SK-N-SH treated with all-trans-retinoic acid at 6 μM for 48 hours (cell line): ENCODE results near the gene SRGN.

ENCODE experiments used
- ATAC-seq: fragments of 200-7000 bp; cut with Tn5 transposase; 3 replicates; pipeline ENCODE4 v1.9.1; 2020; ENCODE audit warnings: mild to moderate bottlenecking, moderate library complexity
- ARNTL ChIP-seq: fragments of 450-650 bp; formaldehyde crosslinking; IDR thresholded peaks from 2 replicates; pipeline ENCODE4 v1.5.0; 2020; ENCODE audit warnings: low read depth, mild to moderate bottlenecking, moderate library complexity, borderline replicate concordance
- CREB5 ChIP-seq: fragments of 250-450 bp; sonication (Bioruptor Pico); IDR thresholded peaks from 2 replicates; pipeline ENCODE4 v1.5.1; 2020; ENCODE audit warnings: low read depth, mild to moderate bottlenecking, moderate library complexity
- CSDC2 ChIP-seq: fragments of 250-450 bp; sonication (Bioruptor Pico); IDR thresholded peaks from 2 replicates; pipeline ENCODE4 v1.5.0; 2020; ENCODE audit warnings: mild to moderate bottlenecking, moderate library complexity
- CSRNP3 ChIP-seq: fragments of 250-450 bp; sonication (Bioruptor Pico); IDR thresholded peaks from 2 replicates; pipeline ENCODE4 v1.5.1; 2021; ENCODE audit warnings: mild to moderate bottlenecking, moderate library complexity
- ESRRG ChIP-seq: fragments of 250-450 bp; sonication (Bioruptor Pico); IDR thresholded peaks from 2 replicates; pipeline ENCODE4 v1.6.1; 2021; ENCODE audit warnings: mild to moderate bottlenecking
- GLIS3 ChIP-seq: fragments of 250-450 bp; sonication (Bioruptor Pico); IDR thresholded peaks from 2 replicates; pipeline ENCODE4 v1.5.0; 2020; ENCODE audit warnings: mild to moderate bottlenecking, moderate library complexity
- OSR1 ChIP-seq: fragments of 250-450 bp; sonication (Bioruptor Pico); IDR thresholded peaks from 2 replicates; pipeline ENCODE4 v1.8.0; 2022; ENCODE audit warnings: moderate library complexity, mild to moderate bottlenecking, inconsistent platforms
- POU6F1 ChIP-seq: fragments of 250-450 bp; sonication (Bioruptor Pico); IDR thresholded peaks from 2 replicates; pipeline ENCODE4 v1.8.0; 2021; ENCODE audit warnings: low read depth, mild to moderate bottlenecking, moderate library complexity, borderline replicate concordance
- PPARA ChIP-seq: fragments of 250-450 bp; sonication (Bioruptor Pico); IDR thresholded peaks from 2 replicates; pipeline ENCODE4 v1.5.0; 2020; ENCODE audit warnings: mild to moderate bottlenecking, borderline replicate concordance
- RARB ChIP-seq: fragments of 250-450 bp; sonication (Bioruptor Pico); IDR thresholded peaks from 2 replicates; pipeline ENCODE4 v1.8.0; 2021; ENCODE audit warnings: mild to moderate bottlenecking, moderate library complexity
- SNAI2 ChIP-seq: fragments of 250-450 bp; sonication (Bioruptor Pico); IDR thresholded peaks from 2 replicates; pipeline ENCODE4 v1.5.0; 2020; ENCODE audit warnings: mild to moderate bottlenecking, moderate library complexity
- TSHZ2 ChIP-seq: fragments of 250-450 bp; sonication (Bioruptor Pico); IDR thresholded peaks from 2 replicates; pipeline ENCODE4 v1.5.0; 2020; ENCODE audit warnings: mild to moderate bottlenecking, moderate library complexity
- ZC3H10 ChIP-seq: fragments of 250-450 bp; sonication (Bioruptor Pico); IDR thresholded peaks from 2 replicates; pipeline ENCODE4 v1.5.1; 2021; ENCODE audit warnings: mild to moderate bottlenecking, moderate library complexity
- ZFP3 ChIP-seq: fragments of 250-450 bp; sonication (Bioruptor Pico); IDR thresholded peaks from 2 replicates; pipeline ENCODE4 v1.5.0; 2020; ENCODE audit warnings: mild to moderate bottlenecking, moderate library complexity
- ZFP30 ChIP-seq: fragments of 450-650 bp; formaldehyde crosslinking; IDR thresholded peaks from 2 replicates; pipeline ENCODE4 v1.5.0; 2022; ENCODE audit warnings: mild to moderate bottlenecking, moderate library complexity
- ZNF565 ChIP-seq: fragments of 450-650 bp; formaldehyde crosslinking; conservative IDR thresholded peaks from 2 replicates; pipeline ENCODE4 v1.5.0; 2020; ENCODE audit warnings: low read depth, mild to moderate bottlenecking, moderate library complexity
- TF ChIP-seq, protein P1 (sequence below): fragments of 250-450 bp; sonication (Bioruptor Pico); IDR thresholded peaks from 2 replicates; pipeline ENCODE4 v1.8.0; 2020; ENCODE audit warnings: mild to moderate bottlenecking, moderate library complexity, borderline replicate concordance

Gene SRGN

GRCh38 chr10:69102440-69102839 lies 14.5 kb downstream of the SRGN start:
- no peak for TF ChIP-seq CSRNP3 (CRISPR knock-in tag)
- ATAC-seq = no peak

GRCh38 chr10:69103784-69104183 lies 15.9 kb downstream of the SRGN start:
- no peak for ATAC-seq
- TF ChIP-seq PPARA (CRISPR knock-in tag) = no peak
- TF ChIP-seq POU6F1 = no peak
- TF ChIP-seq CSRNP3 (CRISPR knock-in tag) = no peak
- TF ChIP-seq GLIS3 (CRISPR knock-in tag) = no peak
- no peak for TF ChIP-seq RARB
- TF ChIP-seq, protein P1, sequence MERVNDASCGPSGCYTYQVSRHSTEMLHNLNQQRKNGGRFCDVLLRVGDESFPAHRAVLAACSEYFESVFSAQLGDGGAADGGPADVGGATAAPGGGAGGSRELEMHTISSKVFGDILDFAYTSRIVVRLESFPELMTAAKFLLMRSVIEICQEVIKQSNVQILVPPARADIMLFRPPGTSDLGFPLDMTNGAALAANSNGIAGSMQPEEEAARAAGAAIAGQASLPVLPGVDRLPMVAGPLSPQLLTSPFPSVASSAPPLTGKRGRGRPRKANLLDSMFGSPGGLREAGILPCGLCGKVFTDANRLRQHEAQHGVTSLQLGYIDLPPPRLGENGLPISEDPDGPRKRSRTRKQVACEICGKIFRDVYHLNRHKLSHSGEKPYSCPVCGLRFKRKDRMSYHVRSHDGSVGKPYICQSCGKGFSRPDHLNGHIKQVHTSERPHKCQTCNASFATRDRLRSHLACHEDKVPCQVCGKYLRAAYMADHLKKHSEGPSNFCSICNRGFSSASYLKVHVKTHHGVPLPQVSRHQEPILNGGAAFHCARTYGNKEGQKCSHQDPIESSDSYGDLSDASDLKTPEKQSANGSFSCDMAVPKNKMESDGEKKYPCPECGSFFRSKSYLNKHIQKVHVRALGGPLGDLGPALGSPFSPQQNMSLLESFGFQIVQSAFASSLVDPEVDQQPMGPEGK (CRISPR knock-in tag) = no peak
- TF ChIP-seq TSHZ2 (CRISPR knock-in tag) = no peak
- TF ChIP-seq OSR1 (CRISPR knock-in tag) = no peak
- no peak for TF ChIP-seq CREB5 (CRISPR knock-in tag)
- TF ChIP-seq ARNTL (CRISPR knock-in tag) = no peak
- TF ChIP-seq ZC3H10 (CRISPR knock-in tag) = no peak
- TF ChIP-seq ESRRG (CRISPR knock-in tag) = no peak
- TF ChIP-seq, all 23 proteins: peak for 0

DNA sequence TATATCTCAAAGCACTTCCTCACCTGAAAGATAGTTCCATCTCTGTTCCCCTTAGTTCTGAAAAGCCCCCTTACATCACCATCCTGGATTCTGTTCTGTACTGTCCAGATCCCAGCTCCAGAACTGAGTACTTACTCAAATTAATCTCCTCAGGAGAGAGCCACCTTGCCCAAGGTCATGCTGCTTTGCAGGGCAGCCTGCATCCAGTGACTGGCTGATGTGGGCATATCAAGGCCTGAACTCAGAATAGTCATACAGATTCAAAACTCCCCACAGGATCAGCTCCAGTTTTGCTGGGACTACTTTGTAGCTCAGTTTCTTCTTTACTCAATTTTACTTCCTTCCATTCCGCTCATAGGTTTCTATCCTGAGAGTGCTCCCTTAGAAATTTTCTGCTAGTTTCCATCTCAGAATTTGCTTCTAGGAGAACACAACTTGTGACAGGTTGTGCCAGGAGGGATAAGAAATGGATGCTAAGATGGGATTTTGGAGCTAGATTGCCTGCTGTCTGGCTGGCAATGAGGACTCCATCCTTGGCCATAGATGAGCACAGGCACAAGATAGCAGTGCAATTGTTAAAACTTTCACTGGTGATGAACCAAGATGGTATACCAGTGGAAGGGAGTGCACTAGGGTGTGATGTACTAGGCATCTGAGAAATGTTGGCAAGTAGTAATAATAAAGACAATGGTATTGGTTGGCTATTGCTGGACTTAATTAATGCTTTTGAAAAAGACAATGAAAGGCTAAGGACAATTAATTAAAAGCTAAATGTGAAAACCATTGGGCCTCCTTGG lies 17.3 kb downstream of the SRGN start:
- ATAC-seq = no peak
- TF ChIP-seq SNAI2 = no peak
- TF ChIP-seq, all 23 proteins: peak for 0

DNA sequence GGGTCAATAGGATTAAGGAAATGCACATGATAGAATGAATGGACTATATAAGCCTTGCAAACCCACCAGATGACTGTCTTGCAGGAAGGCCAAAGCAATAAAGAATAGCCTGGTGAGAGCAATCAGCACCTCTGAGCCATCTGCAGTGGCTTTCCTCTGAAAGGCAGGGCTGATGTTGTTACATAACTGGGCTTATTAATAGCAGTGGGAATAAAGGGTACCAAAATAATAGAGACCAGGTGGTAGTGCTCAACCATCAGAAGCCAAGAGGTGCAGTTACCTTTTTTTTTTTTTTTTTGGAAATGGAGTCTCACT lies 19.2 kb downstream of the SRGN start:
- no peak for ATAC-seq
- no peak for TF ChIP-seq POU6F1
- no peak for TF ChIP-seq TSHZ2 (CRISPR knock-in tag)
- TF ChIP-seq RARB = no peak
- no peak for TF ChIP-seq ZFP30 (CRISPR knock-in tag)
- no peak for TF ChIP-seq ZC3H10 (CRISPR knock-in tag)
- TF ChIP-seq ZNF565 (CRISPR knock-in tag) = no peak
- TF ChIP-seq ZFP3 (CRISPR knock-in tag) = no peak
- no peak for TF ChIP-seq GLIS3 (CRISPR knock-in tag)
- TF ChIP-seq ARNTL (CRISPR knock-in tag) = no peak
- TF ChIP-seq CREB5 (CRISPR knock-in tag) = no peak
- no peak for TF ChIP-seq PPARA (CRISPR knock-in tag)
- TF ChIP-seq CSDC2 (CRISPR knock-in tag) = no peak
